GM12801 (cell line): ENCODE measurements around the gene KPNA4.

Source experiments
- TF ChIP-seq, protein P1 (sequence below): IDR thresholded peaks from one replicate; pipeline ENCODE4 v1.5.1; 2011; ENCODE audit warnings: control low read depth; ENCODE audit not compliant: insufficient read length; ENCODE audit errors: extremely low read depth

Gene KPNA4

DNA sequence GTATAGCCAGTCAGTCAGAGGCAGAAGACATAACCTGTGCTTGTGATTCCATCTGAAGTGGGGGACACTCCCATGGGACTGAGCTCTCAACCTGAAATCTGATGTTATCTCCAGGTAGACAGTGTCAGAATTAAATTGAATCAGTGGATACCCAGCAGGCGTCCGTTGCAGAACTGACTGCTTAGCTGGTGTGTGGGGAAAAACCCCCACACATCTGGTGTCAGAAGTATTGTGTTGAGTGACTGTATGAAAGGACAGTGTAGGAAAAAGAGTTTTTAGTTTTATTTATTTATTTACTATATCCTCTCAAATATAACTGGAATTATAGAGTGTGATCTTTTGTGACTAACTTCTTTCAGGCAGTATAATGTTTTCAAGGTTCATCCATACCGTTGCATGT lies 10.4 kb downstream of the KPNA4 start:
- TF ChIP-seq, protein P1, sequence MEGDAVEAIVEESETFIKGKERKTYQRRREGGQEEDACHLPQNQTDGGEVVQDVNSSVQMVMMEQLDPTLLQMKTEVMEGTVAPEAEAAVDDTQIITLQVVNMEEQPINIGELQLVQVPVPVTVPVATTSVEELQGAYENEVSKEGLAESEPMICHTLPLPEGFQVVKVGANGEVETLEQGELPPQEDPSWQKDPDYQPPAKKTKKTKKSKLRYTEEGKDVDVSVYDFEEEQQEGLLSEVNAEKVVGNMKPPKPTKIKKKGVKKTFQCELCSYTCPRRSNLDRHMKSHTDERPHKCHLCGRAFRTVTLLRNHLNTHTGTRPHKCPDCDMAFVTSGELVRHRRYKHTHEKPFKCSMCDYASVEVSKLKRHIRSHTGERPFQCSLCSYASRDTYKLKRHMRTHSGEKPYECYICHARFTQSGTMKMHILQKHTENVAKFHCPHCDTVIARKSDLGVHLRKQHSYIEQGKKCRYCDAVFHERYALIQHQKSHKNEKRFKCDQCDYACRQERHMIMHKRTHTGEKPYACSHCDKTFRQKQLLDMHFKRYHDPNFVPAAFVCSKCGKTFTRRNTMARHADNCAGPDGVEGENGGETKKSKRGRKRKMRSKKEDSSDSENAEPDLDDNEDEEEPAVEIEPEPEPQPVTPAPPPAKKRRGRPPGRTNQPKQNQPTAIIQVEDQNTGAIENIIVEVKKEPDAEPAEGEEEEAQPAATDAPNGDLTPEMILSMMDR = no peak

DNA sequence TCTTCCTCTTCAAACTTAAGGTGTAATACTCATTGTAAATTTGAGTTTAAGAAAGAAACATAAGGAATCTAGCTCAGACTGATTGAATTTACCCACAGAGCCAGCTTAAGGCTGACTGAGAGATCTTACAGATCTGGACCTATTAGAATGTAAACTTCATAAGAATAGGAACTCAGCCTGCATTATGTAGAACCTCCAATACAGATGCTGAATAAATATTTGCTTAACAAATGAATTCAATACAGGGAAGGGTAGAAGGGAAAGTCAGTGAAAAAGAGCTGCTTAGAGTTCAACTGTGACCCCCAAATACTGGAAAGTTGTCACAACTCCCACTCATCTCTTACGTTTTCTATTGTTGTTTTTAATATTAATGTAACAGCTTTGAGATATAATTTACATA lies 11.5 kb downstream of the KPNA4 start:
- TF ChIP-seq, protein P1 = no peak

DNA sequence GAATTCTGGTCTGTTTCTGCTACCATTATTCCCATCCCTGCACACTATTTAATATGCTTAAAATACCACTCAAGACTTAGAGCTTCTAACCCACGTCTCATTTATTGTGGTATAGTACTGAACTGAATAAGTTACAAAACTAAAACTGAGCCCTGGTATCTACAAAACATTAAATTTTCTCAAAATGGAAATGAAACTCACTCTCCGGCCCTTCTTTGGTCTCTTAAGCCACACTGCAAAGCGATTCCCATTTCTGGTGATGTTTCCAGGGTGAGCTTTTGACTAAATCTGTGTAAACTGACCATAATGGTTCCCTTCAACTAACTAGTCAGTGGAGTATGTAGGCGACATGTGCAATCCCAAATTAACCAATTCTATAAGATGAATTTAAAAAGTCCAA lies 18.6 kb downstream of the KPNA4 start:
- TF ChIP-seq, protein P1 = no peak

DNA sequence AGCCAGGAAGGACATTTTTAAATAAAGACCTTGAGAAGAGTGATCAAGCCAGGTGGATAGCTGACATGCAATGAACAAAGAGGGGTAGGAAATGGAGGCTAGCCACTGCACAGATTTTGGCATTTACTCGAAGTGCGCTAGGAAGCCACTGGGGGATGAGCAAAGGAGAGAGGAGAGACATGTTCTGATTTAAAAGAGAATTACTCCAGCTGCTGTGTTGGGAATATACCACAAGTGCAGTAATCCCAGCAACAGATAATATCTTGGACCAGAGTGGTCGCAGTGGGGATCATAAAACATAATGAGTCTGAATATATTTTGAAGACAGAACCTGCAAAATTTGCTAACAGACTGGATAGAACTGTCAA lies 19.9 kb downstream of the KPNA4 start:
- TF ChIP-seq, protein P1 = no peak

DNA sequence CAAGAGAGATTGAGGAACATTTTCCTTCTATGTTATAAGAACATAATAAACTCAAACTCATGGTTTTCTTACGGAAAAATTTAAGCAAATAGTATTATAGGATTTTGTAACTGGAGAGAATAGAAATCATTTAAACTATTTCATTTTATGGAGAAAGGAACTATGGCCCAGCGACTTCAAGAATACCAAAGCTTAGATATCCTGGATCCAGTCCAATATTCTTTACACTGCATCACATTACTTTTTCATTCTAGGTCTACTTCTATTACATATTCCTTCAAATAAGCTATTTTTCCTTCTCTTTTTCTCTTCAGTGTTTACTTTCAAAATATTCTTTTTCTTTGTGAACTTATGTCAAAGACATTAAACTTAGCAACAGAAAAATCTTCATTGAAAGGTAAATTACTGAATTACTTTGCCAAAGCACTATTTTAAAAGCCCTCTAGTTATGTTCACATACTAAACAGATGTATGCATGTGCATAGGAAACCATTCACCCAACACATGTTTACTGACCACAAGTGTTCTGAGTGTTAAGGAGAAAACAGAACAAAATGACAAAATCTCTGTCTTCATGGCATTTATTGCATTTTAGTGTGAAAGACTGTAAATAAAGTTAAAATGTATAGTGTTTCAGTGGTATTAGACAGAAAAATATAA lies 20.4 kb downstream of the KPNA4 start:
- TF ChIP-seq, protein P1 = no peak

DNA sequence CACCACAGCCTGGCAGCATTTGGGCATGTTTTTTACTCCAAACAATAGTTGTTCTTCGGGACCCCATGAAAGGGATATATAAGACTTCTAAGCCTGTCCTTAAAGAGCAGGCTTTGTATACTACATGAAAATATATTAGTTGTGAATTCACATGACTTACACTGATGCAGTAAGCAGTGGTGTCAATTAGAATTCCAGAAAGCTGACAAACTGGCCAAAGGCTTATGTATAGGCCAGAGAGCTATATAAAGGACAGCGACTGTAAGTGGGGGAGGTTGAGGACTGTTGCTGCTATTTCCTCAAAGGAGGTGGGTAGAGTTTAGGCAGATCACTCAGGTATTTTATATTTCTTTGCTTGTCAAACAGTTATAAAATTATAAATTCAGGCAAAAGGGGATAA lies 24.8 kb downstream of the KPNA4 start:
- TF ChIP-seq, protein P1 = no peak

DNA sequence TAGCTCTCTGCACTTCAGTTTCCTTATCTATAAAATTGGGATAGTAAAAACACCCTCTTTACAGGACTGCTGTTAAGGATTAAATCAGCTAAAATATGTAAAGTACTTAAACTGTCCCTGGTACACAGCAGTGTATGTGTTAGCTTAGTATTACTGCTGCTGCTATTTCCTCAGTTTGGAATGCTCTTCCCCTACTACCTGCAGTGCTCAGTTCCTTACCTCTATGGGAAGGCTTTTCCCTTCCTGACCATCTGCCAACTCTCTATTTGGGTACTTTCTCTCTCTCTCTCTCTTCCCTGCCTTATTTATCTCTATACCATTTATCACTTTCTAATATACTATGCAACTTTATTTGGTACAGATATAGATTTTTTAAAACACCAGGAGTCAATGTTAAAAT lies 26.5 kb downstream of the KPNA4 start:
- TF ChIP-seq, protein P1 = no peak
